Measurements from ENCODE around the gene SCAMP5.
A peak's percentile ranks its signal among the peaks of the same experiment; 100 is the strongest.

DNA sequence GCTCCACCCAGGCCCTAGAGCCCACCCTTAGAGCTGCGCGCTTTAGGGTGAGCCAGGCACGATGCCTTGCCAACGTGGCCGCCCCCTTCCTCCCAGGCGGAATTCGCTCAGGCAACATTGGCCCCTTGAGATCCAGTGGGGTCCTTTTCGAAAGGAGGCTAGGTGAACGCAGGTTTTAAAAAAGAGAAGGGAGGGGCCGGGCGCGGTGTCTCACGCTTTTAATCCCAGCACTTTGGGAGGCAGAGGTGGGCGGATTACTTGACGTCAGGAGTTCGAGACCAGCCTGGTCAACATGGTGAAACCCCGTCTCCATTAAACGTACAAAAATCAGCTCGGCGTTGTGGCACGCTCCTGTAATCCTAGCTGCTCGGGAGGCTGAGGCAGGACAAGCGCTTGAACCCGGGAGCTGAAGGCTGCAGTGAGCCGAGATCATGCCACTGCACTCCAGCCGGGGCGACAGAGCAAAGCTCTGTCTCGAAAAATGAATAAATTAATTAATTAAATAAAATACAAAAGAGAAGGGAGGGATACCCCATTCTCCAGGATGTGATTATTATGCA lies 37.8 kb upstream of the SCAMP5 start:
- TF ChIP-seq RAD21 (IDR thresholded peaks at IDR 0.05; ENCODE audit: low read depth) (no peak), CEBPB (IDR thresholded peaks at IDR 0.05) (no peak), EGR1 (IDR thresholded peaks at IDR 0.05) (no peak), EP300 (IDR thresholded peaks at IDR 0.05; ENCODE audit: borderline replicate concordance) (no peak), TEAD4 (IDR thresholded peaks at IDR 0.05) (no peak), ZBTB7A (IDR thresholded peaks at IDR 0.05; ENCODE audit: low read depth) (0 out of 2 replicates have a peak, but pooled peaks have one; percentile 18), NFIC (IDR thresholded peaks at IDR 0.05) (no peak)
- TF ChIP-seq, protein P1, sequence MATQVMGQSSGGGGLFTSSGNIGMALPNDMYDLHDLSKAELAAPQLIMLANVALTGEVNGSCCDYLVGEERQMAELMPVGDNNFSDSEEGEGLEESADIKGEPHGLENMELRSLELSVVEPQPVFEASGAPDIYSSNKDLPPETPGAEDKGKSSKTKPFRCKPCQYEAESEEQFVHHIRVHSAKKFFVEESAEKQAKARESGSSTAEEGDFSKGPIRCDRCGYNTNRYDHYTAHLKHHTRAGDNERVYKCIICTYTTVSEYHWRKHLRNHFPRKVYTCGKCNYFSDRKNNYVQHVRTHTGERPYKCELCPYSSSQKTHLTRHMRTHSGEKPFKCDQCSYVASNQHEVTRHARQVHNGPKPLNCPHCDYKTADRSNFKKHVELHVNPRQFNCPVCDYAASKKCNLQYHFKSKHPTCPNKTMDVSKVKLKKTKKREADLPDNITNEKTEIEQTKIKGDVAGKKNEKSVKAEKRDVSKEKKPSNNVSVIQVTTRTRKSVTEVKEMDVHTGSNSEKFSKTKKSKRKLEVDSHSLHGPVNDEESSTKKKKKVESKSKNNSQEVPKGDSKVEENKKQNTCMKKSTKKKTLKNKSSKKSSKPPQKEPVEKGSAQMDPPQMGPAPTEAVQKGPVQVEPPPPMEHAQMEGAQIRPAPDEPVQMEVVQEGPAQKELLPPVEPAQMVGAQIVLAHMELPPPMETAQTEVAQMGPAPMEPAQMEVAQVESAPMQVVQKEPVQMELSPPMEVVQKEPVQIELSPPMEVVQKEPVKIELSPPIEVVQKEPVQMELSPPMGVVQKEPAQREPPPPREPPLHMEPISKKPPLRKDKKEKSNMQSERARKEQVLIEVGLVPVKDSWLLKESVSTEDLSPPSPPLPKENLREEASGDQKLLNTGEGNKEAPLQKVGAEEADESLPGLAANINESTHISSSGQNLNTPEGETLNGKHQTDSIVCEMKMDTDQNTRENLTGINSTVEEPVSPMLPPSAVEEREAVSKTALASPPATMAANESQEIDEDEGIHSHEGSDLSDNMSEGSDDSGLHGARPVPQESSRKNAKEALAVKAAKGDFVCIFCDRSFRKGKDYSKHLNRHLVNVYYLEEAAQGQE (IDR thresholded peaks at IDR 0.05; ENCODE audit: low read depth): no peak

All from Ishikawa (cell line).